UCSD-AML1 (cell line): ENCODE data around the gene TGM5.

Source experiments
- DNase-seq: peaks from one replicate; lab custom pipeline; 2025; ENCODE audit not compliant: unreplicated experiment; lab: John Stamatoyannopoulos, UW

The TGM5 gene

DNA sequence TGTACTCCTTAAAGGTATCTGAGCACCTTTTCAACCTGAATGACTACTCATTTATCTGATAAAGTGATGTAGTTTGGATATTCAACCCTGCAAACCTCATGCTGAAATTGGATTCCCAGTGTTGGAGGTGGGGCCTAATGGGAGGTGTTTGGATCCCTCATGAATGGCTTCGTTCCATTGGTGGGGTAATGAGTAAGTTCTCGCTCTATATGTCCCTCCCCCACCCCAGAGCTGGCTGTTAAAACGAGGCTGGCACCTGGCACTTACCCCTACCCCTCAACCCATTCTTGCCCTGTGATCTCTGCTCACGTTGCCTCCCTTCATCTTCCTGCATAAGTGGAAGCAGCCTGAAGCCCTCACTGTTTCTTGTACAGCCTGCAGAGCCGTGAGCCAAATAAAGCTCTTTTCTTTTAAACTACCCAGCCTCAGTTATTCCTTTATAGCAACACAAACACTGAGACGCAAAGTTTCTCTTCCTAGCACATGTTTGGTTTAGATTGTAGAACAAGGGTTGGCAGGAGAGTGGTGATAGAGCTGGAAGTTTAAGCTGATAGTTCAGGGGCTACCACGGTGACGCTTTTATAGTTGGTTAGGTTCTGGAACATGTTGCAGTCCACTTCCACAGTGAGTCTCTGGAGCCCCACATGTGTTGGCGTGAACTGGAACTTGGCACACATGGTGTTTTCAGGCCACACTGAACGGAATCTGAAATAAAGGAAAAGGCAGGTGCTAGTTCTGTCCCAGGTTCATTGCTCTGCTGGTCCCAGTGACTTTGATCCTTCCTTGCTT is 69.8 kb downstream of the TGM5 start:
- DNase-seq = no peak

DNA sequence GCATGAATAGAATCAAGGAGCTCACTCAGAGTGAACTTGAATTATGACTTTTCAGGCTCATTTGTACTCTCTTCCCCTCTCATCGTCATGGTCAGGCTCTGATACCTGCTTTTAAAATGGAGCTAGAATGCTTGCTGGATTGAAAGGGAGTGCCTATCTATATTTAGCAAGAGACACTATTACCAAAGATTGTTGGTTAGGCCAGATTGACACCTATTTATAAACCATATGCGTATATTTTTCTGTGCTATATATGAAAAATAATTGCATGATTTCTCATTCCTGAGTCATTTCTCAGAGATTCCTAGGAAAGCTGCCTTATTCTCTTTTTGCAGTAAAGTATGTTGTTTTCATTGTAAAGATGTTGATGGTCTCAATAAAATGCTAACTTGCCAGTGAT is 71.9 kb downstream of the TGM5 start:
- no peak for DNase-seq

DNA sequence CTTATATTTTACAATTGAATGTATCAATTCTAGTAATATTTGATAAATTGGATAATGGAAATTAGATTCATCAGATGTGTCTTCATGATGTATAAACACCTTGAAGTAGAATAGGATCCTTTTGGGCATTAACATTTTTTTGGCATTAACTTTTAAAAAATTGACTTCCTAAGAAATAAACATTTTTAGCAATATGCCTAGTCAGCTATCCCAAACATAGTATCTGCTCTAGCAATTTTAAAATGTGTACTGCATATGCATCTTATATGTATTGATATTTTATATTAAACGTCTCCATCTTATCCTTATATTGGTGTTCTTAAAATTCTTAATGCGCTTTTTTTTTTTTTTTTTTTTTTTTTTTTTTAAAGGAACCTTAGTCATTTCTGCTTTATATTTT is 73.0 kb downstream of the TGM5 start:
- DNase-seq = no peak

DNA sequence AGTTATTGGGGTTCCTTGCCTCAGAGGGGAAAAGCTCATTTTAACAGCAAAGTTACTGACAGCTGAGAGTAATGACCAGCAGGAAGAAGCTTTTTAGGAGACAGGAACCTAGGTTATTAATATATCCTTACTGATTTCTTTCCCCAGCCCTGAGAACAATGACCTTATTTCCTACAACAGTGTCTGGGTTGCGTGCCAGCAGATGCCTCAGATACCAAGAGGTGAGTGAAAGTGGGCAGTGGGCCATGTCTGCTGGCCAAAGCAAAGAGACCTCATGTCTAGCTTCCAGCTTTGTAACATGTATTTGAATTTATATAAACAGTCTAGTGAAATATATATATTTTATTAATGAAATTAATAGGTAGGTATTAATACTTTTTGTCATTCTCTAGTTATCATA is 76.5 kb downstream of the TGM5 start:
- no peak for DNase-seq

GRCh38 chr15:43189296-43189695 is 77.4 kb downstream of the TGM5 start:
- no peak for DNase-seq

- DNase-seq = no peak
Measured at GRCh38 chr15:43187544-43188155, 79.1 kb downstream of the TGM5 start.

GRCh38 chr15:43186003-43186353 is 80.8 kb downstream of the TGM5 start:
- no peak for DNase-seq

DNA sequence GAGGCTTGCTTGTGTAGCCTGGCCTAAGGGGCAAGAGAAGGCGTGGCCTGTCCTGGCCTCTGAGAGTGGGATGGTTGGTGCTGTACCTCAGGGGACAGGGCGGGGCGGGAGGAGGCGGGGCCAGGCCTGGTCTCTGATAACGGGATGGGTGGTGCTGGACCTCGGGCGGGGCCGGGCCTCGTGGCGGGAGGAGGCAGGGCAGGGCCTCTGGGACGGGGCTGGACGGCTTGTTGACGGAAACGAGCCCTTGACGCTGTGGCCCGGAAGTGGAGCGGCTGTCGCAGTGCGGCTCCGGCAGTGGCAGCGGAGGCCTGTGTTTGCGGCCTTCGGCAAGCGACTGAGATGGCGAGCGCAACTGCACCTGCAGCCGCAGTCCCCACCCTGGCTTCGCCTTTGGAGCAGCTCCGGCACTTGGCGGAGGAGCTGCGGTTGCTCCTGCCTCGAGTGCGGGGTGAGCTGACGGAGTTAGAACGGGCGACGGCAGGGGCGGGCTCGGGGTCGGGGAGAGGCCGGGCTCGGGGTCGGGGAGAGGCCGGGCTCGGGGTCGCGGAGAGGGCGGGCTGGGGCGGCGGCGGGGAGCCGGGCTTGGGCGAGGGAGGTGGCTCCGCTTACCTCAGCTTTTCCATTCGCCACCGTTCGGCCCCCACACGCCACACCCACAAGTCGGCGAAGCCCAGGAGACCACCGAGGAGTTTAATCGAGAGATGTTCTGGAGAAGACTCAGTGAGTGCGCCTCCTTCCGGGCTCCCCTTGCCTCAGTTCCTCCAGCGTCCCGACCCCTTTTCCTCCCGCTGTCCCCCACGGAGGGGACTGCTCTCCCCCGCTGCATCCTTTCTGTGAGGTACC is 81.3 kb downstream of the TGM5 start, which contains the start of gene CCNDBP1:
Gene CCNDBP1 (plus strand): TSS at position 247 of the 846 bp plus-strand sequence. CDS start 96 bp downstream, at position 343.
- DNase-seq = peak; percentile 95

GRCh38 chr15:43184407-43185124 is 82.2 kb downstream of the TGM5 start:
- DNase-seq = no peak

- DNase-seq = no peak
Measured at GRCh38 chr15:43183270-43183669, 83.5 kb downstream of the TGM5 start.
